K562 (cell line): ENCODE data around the gene GLE1. TPM values are rescaled to one million over a fixed set of nuclear protein-coding genes. Genes with fewer than 3 reads are reported as not detected.

Experiments used
- ATAC-seq: fragments of 200-7000 bp; cut with Tn5 transposase; 3 replicates; pipeline ENCODE4 v1.9.1; 2020; ENCODE audit warnings: moderate library complexity
- BruUV-seq: library from RNA; stranded (reverse); fragments of 400-500 nt; replicated peaks from 2 replicates; lab custom pipeline; 2021; lab: Mats Ljungman, UMichigan
- CTCF ChIA-PET: fragments of 300-600 bp; formaldehyde crosslinking; extraction: SDS; loops from one replicate; lab custom pipeline; 2021; ENCODE audit warnings: low intra/inter-chr PET ratio; lab: Yijun Ruan, JAX
- POLR2A ChIA-PET: fragments of 300-600, 350-650 bp; sonication (Branson Sonifier 250); formaldehyde crosslinking; extraction: SDS; loops from one replicate; lab custom pipeline; 2021; ENCODE audit warnings: antibody characterized with exemption, inconsistent platforms; lab: Yijun Ruan, JAX
- DNase-seq, 4 experiments: peaks; one replicate each; pipeline versions ENCODE4 v3.0.0 to v3.0.0-alpha.2; 2011 to 2018; ENCODE audit warnings: low spot score in 3 of 4, mixed read lengths in 3 of 4; ENCODE audit errors: extremely low read depth in 1 of 4
- FAIRE-seq: peaks from 2 replicates; lab custom pipeline; 2011; peaks lifted over from hg19 to GRCh38; lab: Jason Lieb, UNC
- H2AFZ ChIP-seq: 2 replicates; pipeline ENCODE4 v1.6.0; 2011; ENCODE audit warnings: low read depth, low read length, control low read depth, inconsistent platforms
- H3K27ac ChIP-seq: fragments of 200-600 bp; 3 replicates; pipeline ENCODE4 v1.8.0; 2011; ENCODE audit warnings: low read depth, mild to moderate bottlenecking, control low read depth, inconsistent platforms, low read length, moderate library complexity, mixed read lengths; ENCODE audit errors: extremely low read depth
- H3K27me3 ChIP-seq, 2 experiments: fragments of 300-600 bp in 1 of 2; 2 replicates in 1 of 2; 3 replicates in 1 of 2; pipeline versions ENCODE4 v1.6.0 to v1.8.0; 2011; ENCODE audit warnings: inconsistent platforms in 2 of 2, low read length in 2 of 2, mild to moderate bottlenecking in 1 of 2, mixed read lengths in 1 of 2, moderate library complexity in 1 of 2; ENCODE audit not compliant: control insufficient read depth in 2 of 2, insufficient read depth in 2 of 2
- H3K36me3 ChIP-seq: fragments of 300-600 bp; 3 replicates; pipeline ENCODE4 v1.8.0; 2011; ENCODE audit warnings: mild to moderate bottlenecking, low read length, inconsistent platforms; ENCODE audit not compliant: control insufficient read depth, insufficient read depth
- H3K4me1 ChIP-seq, 2 experiments: fragments of 200-600 bp in 1 of 2; replicated peaks in 1 of 2; 2 replicates in 1 of 2; 3 replicates in 1 of 2; pipeline versions ENCODE4 v1.5.1 to v1.8.0; 2011; ENCODE audit warnings: inconsistent platforms in 2 of 2, low read length in 2 of 2, mild to moderate bottlenecking in 1 of 2, mixed read lengths in 1 of 2, moderate library complexity in 1 of 2; ENCODE audit not compliant: control insufficient read depth in 2 of 2, insufficient read depth in 2 of 2
- H3K4me2 ChIP-seq: 2 replicates; pipeline ENCODE4 v1.6.1; 2011; ENCODE audit warnings: low read length, control low read depth, inconsistent platforms, mixed read lengths; ENCODE audit not compliant: insufficient read depth
- H3K4me3 ChIP-seq: fragments of 200-600 bp; sonication (generic), shearing (Covaris generic); 2 replicates; pipeline ENCODE4 v1.5.1; 2016; ENCODE audit warnings: control low read depth, inconsistent platforms
- H3K79me2 ChIP-seq: fragments of 200-600 bp; 3 replicates; pipeline ENCODE4 v1.8.0; 2011; ENCODE audit warnings: low read length, inconsistent platforms; ENCODE audit not compliant: control insufficient read depth, insufficient read depth
- H3K9ac ChIP-seq, 2 experiments: 2 replicates each; pipeline versions ENCODE4 v1.6.0 to v1.6.1; 2011; ENCODE audit warnings: low read depth in 2 of 2, low read length in 2 of 2, control low read depth in 1 of 2, inconsistent platforms in 1 of 2, mild to moderate bottlenecking in 1 of 2, mixed read lengths in 1 of 2; ENCODE audit not compliant: insufficient read depth in 1 of 2
- H3K9me1 ChIP-seq: one replicate; pipeline ENCODE4 v1.6.0; 2011; ENCODE audit warnings: inconsistent platforms, mild to moderate bottlenecking, low read length, moderate library complexity; ENCODE audit not compliant: control insufficient read depth, insufficient read depth
- H3K9me3 ChIP-seq: replicated peaks from 2 replicates; pipeline ENCODE4 v1.5.1; 2011; ENCODE audit warnings: low read depth, low read length, inconsistent platforms; ENCODE audit not compliant: control insufficient read depth, insufficient read depth
- H4K20me1 ChIP-seq: replicated peaks from 2 replicates; pipeline ENCODE4 v1.6.1; 2011; ENCODE audit warnings: low read length, inconsistent platforms, mixed read lengths; ENCODE audit not compliant: control insufficient read depth, insufficient read depth
- ATF3 ChIP-seq, 2 experiments: fragments of 450-650 bp in 1 of 2; sonication (generic) in 1 of 2; formaldehyde crosslinking in 1 of 2; IDR thresholded peaks in 1 of 2; conservative IDR thresholded peaks in 1 of 2; 2 replicates each; pipeline versions ENCODE4 v1.6.1 to v1.8.1; 2016 to 2023; ENCODE audit warnings: mild to moderate bottlenecking in 2 of 2, moderate library complexity in 2 of 2, inconsistent platforms in 1 of 2, missing genetic modification reagents in 1 of 2
- DPF2 ChIP-seq: fragments of 450-650 bp; IDR thresholded peaks from 2 replicates; pipeline ENCODE4 v1.6.1; 2016
- E2F6 ChIP-seq, 2 experiments: IDR thresholded peaks; 2 replicates each; pipeline ENCODE4 v1.6.1; 2011; ENCODE audit warnings: borderline replicate concordance in 1 of 2, control low read depth in 1 of 2, low read depth in 1 of 2, low read length in 1 of 2, mild to moderate bottlenecking in 1 of 2, mixed read lengths in 1 of 2, moderate library complexity in 1 of 2; ENCODE audit not compliant: insufficient read depth in 1 of 2, insufficient read length in 1 of 2, poor library complexity in 1 of 2, severe bottlenecking in 1 of 2; ENCODE audit errors: extremely low read depth in 1 of 2
- MTA1 ChIP-seq: fragments of 450-650 bp; IDR thresholded peaks from 2 replicates; pipeline ENCODE4 v1.6.1; 2017; ENCODE audit warnings: borderline replicate concordance
- RREB1 ChIP-seq: fragments of 250-450 bp; sonication (Bioruptor Pico); IDR thresholded peaks from 2 replicates; pipeline ENCODE4 v1.4.0; 2020
- TFE3 ChIP-seq: fragments of 450-650 bp; formaldehyde crosslinking; IDR thresholded peaks from 2 replicates; pipeline ENCODE4 v1.4.0; 2020; ENCODE audit warnings: mild to moderate bottlenecking, mixed read lengths
- ZNF586 ChIP-seq: fragments of 450-650 bp; formaldehyde crosslinking; conservative IDR thresholded peaks from 2 replicates; pipeline ENCODE4 v1.4.0; 2020; ENCODE audit warnings: mild to moderate bottlenecking, moderate library complexity
- ZNF699 ChIP-seq: fragments of 250-450 bp; sonication (Bioruptor Pico); IDR thresholded peaks from 2 replicates; pipeline ENCODE4 v1.8.0; 2021; ENCODE audit warnings: mild to moderate bottlenecking, moderate library complexity; ENCODE audit not compliant: insufficient replicate concordance
- ZSCAN32 ChIP-seq: fragments of 450-650 bp; formaldehyde crosslinking; IDR thresholded peaks from 2 replicates; pipeline ENCODE4 v1.4.0; 2020; ENCODE audit warnings: mild to moderate bottlenecking, moderate library complexity
- WGBS: fragments of 100-300 bp; shearing (Covaris generic); methylation state at CpG from one replicate; pipeline ENCODE4 v1.1.6; 2016; ENCODE audit warnings: low coverage, mixed read lengths; ENCODE audit not compliant: insufficient coverage; ENCODE audit errors: missing lambda C conversion rate; 5-methylcytosine and 5-hydroxymethylcytosine counted together
- in situ Hi-C: fragments of 300-500 bp; cut with MboI; formaldehyde crosslinking; loops from 4 replicates; pipeline ENCODE4 v1.15.0; 2018; ENCODE audit warnings: inconsistent platforms, mixed read lengths
- intact Hi-C: fragments of 100-400 bp; cut with micrococcal nuclease; formaldehyde crosslinking; loops from 2 replicates; pipeline ENCODE4 v1.14.2; 2022
- polyA plus RNA-seq, 8 experiments: library from polyadenylated mRNA; depleted of rRNA in 4 of 8; stranded (reverse) in 5 of 8; unstranded in 3 of 8; fragments of >200 nt; fragmentation: Nextera tagmentation in 2 of 8; fragmentation: Illumina TruSeq in 1 of 8; extraction: Ambion mirVana in 2 of 8; extraction: Trizol in 1 of 8; gene quantifications; 2 replicates each; pipeline versions ENCODE4 v1.2.1 to v1.2.3, GENCODE V29; 2011 to 2014; ENCODE audit warnings: inconsistent platforms in 1 of 8, missing spikeins in 1 of 8
- total RNA-seq, 7 experiments: library from RNA; depleted of rRNA in 6 of 7; stranded (reverse); fragments of >200 nt in 6 of 7; fragmentation: Illumina TruSeq in 2 of 7; extraction: Trizol in 2 of 7; gene quantifications; 2 replicates each; pipeline versions ENCODE4 v1.2.1 to v1.2.3, GENCODE V29; 2011 to 2021; ENCODE audit warnings: low replicate concordance in 1 of 7

GLE1 gene
- total and polyA plus RNA-seq, 9 of the 15 experiments (the other 6 are each of a cell fraction or from before 2014, with no cell fraction given), result 15.9 to 44.8 (median 37.6) TPM

- Histone ChIP-seq H3K27ac (no peak overlapping the region), H3K4me2 (peak overlapping the region; percentile 68), H3K36me3 (no peaks in the 10 kb centered on the region), H3K79me2 (no peaks in the 10 kb centered on the region), H4K20me1 (no peaks in the 10 kb centered on the region; the same call in 1 of the 2 replicates), H3K9me3 (no peaks in the 10 kb centered on the region), H2AFZ (peak overlapping the region; percentile 78), H3K4me1 (peaks cover 20% of the 10 kb centered on the region in 2 experiments), H3K9me1 (no peaks in the 10 kb centered on the region), H3K27me3 (peaks cover 4 to 7% of the 10 kb centered on the region in 2 experiments; a peak in 2 of 5 replicates), H3K9ac (peak overlapping the region; percentile 26 to 85; a peak in 3 of 4 replicates), H3K4me3 (peak overlapping the region; percentile 60)
- DNase-seq, result no peak
- intact Hi-C loops, result loop anchor here (5.0 to 10.0 kb wide), 3 partner anchors 49 to 187 kb away; partner anchors contain the start of gene GLE1
- ChIA-PET POLR2A (interaction anchor here (0.5 to 3.6 kb wide), 8 partner anchors 10 to 191 kb away, joined by 3 to 27 read pairs (median 5); partner anchors contain the start of gene GLE1), CTCF (interaction anchor here (0.7 kb wide), 1 partner anchor 114 kb away, joined by 5 read pairs; no protein-coding TSS in a partner anchor)
- no peak for FAIRE-seq
- ATAC-seq, result no peak
- WGBS, result 10% methylated on average over 14 of the region's 22 CpGs
- no TSS peak for BruUV-seq
- in situ Hi-C loops, result no loop called here
- TF ChIP-seq E2F6 (IDR thresholded peaks at IDR 0.05; ENCODE audit: borderline replicate concordance in 1 of 2, extremely low read depth in 1 of 2, insufficient read depth in 1 of 2, insufficient read length in 1 of 2, low read depth in 1 of 2, low read length in 1 of 2, poor library complexity in 1 of 2, severe bottlenecking in 1 of 2) (no peak), MTA1 (no peak; the same call in 1 of the 2 replicates), ZSCAN32 (CRISPR knock-in tag) (no peak), ATF3 (IDR thresholded peaks at IDR 0.05) (peak; percentile 83), ATF3 (CRISPR knock-in tag; conservative IDR thresholded peaks at IDR 0.05) (no peak), ZNF586 (CRISPR knock-in tag) (no peak), RREB1 (CRISPR knock-in tag) (0 out of 2 replicates have a peak, but pooled peaks have one; percentile 76), DPF2 (peak; percentile 35; the same call in 1 of the 2 replicates), TFE3 (CRISPR knock-in tag) (no peak), ZNF699 (CRISPR knock-in tag) (no peak)
Measured at GRCh38 chr9:128551657-128552152, 47.2 kb downstream of the GLE1 start.
